Raji (cell line): ENCODE data around the gene FYB2.

ENCODE experiments used
- POLR2A ChIP-seq: IDR thresholded peaks from 2 replicates; pipeline ENCODE4 v1.6.1; 2011; ENCODE audit warnings: low read depth, low read length, control low read depth; ENCODE audit not compliant: insufficient read depth

Gene FYB2

DNA sequence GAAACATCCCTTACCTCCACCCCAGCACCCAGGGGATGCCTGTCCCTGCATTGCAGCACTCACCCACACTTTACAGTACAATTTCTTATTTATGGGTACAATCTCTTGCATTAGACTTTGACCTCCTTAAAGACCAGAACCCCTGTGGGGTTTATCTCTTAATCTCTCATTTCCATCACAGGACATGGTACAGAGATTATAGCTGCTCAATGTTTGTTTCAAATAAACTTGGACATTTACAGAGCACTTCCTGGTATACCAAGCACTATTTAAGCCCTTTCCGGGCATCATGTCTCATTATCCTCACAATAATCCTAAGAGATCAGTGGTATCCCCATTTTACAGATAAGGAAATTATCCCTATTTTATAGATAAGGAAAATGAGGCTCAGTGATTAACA is 31.9 kb downstream of the FYB2 start:
- no peak for TF ChIP-seq POLR2A

DNA sequence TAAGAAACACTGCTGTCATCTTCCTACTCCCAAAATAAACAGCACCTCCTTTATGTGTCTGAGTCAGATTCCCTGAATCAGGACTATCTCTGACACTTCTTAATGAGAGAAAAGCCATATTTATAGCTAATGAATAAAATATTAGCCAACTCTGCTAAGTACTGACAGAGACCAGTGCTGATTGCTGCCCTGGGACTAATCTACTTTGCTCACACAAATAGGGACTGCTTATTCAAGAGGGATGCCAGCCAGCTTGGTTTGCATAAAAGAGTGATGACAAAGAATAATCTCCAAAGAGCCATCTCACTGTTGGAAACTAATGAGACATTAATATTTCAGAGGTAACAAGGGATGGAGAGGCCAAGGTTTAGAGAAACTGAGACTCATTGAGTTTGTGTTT is 36.4 kb downstream of the FYB2 start:
- no peak for TF ChIP-seq POLR2A

DNA sequence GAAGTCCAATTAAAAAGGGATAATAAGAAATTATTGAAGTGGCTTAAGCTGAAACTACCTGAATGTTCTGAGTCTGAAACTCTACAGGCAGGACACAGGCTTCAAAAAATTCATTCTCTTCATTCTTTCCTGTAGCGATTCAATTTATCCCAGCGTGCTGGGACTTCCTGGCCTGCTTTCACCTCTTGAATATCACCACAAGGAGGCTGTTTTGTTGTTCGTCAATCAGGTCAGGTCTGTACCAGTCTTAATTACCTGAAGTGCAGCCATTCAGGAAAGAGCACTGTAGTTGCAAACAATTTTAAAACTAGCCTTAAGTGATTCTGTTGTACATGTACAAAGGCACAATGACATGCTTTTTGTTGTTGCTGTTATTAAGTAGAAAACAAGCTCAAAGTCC is 38.4 kb downstream of the FYB2 start:
- TF ChIP-seq POLR2A, result no peak

DNA sequence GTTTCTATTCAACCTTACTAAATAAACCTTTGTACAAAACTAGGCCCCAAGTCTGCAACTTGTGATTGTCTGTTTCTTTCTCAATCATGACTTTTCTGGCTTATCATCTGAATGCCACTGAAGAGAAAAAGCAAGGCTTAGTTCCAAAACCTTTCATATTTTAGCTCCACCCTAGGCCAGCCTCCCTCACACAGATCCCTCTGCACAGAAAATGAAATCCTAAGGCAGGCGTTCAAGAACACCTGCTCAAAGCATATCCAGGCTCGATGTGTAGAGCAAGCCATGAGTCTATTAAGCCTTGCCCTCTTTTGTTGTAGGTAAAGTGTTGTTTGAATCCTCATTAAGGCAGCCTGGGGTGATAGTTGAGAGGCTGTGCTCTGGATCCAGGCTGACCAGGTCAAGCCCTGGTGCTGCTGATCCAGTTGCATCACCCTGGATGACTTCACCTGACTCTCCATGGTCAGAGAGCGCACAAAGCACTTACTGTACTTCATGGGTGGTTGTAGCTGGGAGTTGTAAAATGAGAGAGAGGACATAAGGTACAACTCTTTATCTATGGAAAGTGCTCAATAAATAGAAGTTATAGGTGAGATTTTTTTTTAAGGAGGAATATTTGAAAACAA is 39.0 kb downstream of the FYB2 start:
- TF ChIP-seq POLR2A, result no peak

DNA sequence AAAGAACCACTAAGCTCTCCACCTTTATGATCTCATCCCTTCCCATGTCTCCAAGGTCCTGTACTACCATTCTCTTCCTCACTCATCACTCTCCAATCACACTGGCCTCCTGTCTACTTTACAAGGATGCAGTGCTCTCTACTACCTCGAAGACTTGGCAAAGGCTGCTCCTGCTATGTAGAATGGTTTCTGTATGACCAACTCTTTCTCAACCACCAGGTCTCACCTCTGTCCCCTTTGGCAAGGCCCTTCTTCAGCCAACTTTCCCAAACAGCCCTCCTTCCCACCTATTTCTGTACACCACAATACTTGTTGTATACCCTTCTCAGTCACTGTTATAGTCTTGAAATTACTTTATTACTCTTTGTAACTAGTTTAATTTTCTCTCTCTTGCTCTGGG is 41.2 kb downstream of the FYB2 start:
- no peak for TF ChIP-seq POLR2A

DNA sequence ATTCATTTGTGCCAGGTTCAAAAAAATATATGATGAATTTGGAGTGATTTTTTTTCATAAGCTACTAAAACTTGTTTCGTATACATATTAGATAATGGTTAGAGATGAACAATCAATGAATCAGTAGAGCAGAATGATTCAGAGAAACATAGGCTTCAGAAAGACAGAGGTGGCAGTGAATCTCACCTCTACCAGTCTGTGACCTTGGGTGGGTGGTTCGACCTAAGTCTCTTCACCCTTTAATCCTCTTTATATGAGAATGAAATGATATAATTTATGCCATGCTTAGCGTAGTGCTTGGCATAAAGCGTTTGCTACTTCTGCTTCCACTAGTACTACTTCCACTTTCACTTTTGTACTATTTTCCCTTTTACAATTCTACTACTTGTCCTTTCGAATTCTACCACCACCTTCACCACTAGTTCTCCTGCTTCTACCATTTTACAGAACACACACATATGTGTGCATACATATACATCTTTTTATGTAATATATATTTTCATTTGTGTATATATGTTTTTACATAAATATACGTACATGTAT is 45.1 kb downstream of the FYB2 start:
- TF ChIP-seq POLR2A, result no peak

DNA sequence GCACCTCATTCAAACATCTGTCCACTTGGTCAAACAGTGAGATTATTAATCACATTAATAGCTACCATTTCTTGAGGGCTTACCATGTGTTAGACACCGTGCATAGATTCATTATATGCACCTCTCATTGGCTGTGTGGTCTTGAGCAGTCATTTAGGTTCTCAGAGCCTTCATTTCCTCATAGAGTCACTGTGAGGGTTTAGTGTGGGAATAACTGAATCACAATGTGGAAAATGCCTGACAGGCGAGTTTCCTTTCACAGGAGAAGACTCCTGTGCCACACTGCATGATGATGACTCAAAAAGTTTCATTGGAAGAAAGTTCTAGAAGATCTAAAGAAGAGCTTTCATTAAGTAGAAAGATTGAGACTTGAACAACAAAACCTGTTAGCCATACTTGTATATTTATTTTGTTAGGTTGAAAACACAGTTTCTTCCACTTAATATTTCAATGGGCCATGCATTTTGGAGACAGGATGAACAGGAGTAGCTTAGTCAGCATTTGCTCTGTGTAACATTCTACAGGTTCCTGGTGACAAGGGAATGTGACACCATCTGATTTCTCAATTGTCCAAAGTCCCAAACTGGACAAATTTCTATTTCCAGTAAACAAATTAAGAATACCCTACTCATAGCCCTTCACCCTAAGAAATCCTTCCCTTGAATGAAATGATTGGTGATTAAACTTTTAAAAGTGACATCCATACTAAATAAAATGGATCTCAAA is 45.7 kb downstream of the FYB2 start:
- no peak for TF ChIP-seq POLR2A

DNA sequence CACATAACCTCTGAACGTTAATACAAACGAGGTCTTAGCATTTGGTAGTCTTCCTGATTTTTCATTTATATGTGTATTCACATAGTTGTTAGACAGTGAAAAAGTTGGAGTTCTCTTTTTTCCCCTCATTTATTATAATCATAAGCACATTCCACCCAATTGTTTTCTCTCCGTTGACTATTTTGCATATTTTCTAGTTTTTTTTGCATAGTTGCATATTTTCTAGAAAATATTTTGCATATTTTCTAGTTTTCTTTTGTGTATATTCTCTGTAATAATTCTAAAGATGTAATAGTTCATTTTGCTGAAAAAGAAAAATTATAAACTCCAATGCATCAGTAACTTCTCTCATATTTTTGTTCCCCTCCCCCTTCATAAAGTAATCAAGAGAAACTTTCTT is 47.5 kb downstream of the FYB2 start:
- no peak for TF ChIP-seq POLR2A

DNA sequence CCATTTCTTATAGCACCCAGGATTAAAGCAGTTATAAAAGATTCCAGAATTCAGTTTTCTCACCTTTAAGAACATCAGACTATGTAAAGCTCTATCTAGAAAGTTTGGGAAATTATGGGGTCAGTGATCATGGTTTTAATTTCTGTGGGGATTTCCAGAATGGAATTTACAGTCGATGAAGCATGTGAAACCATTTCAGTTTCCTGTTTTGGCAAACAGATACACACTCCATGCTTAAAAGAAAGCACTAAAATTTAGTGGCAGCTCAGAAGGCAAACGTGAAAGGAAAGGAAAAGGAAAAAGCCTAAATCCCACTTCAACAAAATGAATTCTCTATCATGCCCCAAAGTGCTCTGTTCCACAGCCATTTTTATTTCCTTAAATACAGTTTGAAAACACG is 60.4 kb downstream of the FYB2 start:
- TF ChIP-seq POLR2A, result no peak

DNA sequence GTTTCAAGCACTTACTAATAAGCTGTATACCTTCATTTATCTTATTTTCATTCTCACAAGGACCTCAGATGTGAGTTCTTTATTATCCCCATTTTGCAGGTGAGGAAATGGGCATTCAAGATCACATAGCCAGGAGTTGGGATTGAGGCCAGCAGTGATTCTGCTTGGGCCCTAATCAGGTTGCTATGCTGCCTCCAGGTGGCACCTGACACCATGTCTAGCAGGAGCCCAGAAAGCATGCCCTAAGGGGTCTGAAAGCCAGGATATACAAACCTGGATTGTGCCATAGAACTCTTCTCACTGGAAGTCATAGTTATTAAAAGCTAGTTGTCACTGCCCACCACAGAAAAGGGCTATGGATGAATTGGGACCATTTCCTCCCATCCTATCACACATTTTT is 61.1 kb downstream of the FYB2 start:
- no peak for TF ChIP-seq POLR2A

DNA sequence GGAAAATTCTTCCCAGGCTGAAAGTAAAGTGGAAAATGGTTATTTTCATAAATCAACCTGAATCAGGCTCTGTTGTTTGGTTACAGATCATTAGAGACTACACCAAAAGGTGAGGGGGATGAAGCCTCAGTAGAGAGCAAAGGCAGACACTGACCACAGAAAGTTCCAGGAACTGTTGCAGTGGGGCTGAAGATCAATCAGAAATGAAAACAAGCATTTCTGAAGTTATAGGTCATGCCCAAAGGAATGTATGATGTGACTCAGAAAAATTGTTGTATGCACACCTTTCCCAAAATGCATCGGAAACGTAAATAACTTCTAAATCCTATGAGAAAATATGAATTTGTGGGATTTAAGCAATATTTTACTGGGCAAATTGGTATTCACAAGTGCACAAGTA is 63.3 kb downstream of the FYB2 start:
- no peak for TF ChIP-seq POLR2A

DNA sequence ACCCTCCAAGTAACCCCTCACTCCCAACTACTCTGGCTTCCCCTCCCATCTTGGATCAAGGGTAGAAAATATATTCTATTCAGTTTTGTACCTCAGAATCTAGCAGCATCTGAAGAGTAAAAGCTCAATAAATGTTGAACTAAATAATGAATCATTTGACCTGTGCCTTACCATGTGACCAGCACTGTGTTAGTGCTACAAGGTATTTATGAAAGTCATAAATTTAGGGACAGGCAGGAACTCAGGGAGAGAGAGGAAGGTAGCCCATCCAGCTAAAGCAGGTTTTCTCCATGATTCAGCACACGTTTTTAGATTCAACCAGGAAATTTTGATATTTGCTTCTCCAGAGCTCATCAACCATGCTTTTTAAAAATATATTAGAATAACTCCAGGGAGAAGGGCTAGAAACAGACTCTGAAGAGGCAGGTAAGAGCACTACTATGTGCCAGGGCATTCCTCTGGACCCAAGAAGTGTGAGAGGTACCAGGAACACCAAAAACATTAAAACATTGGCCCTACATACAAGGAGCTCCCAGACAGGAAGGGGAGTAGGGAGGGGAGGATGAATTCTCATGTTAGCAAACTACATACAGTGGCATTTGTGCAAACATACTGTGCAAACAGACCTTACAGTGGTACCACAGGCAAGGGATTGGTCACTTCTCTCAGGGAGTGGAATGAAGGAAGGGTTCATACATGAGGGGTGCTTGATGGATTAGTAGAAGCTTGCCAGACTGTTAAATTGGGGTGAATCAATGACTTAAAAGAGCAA is 64.3 kb downstream of the FYB2 start:
- TF ChIP-seq POLR2A, result no peak

DNA sequence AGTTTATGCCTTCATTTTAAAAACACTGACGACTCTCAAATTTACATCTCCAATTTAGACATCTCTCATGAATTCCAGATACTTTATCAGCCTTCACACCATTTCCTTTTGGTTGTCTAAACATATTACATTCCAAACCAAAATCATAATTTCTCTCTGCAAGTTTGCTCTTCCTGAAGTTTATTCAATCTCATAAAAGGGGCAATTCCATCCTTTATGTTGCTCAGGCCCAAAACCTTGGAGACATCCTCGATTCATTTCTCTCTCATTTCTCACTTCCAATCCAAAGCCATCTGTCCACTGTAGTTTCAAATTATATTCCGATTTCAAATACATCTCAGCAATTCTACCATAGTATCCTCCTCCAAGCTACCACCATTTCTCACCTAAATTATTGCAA is 74.0 kb downstream of the FYB2 start:
- no peak for TF ChIP-seq POLR2A

DNA sequence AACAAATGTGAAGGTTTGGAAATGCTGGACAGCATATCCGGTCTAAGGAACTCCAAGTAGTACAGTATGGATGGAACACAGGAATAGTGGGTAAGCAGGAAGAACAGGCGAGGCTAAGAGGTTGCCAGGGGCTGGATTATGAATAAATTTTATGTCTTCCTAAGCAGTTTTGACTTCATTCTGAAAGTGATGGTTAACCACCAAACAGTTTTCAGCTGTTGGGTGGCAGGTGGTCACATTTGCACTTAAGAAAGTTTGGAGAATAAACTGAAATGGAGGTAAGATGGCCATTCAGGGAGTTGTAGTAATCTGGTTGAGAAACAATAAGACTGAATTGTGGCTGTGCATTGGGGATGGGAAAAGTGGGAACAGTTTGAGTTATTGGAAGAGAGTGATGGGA is 90.2 kb downstream of the FYB2 start:
- TF ChIP-seq POLR2A, result no peak

DNA sequence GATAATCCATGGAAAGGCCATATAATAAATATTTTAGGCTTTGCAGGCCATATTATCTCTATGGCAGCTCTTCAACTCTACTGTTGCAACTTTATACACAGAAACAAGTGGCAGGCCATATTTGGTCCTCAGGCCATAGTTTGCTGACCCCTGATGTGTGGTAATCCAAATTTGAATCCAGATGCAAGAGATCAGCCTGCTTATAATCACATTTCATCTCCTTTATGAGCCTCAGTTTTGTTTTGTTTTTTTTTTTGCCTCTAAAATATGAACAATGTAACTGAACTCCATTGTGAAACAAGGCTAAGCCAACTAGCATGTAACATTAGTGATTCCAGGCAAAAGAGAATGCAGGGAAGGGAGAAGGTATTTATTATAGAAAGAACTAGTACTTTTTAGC is 92.5 kb downstream of the FYB2 start:
- no peak for TF ChIP-seq POLR2A

DNA sequence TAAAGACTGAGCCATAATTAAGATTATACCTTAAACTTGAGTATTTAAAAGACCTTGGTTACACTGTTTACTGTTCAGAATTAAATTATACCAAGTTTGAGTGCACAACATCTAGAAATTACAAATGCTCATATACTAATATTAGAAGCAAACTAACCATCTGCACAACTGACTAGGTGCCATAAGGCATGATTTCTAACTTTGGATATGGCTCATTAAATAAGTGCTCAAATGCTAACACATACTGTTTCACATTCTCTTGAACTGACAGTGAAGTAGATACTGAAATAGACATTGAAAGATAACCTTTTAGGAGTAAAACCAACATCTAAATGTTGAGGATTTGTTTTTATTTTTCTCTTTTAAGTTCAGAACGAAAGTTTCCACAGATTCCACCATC is 100.0 kb downstream of the FYB2 start:
- TF ChIP-seq POLR2A, result no peak
